HFFc6 (cell line): ENCODE results near the gene SH3RF3. TPM values are rescaled to one million over a fixed set of nuclear protein-coding genes. Genes with fewer than 3 reads are reported as not detected.
A peak's percentile ranks its signal among the peaks of the same experiment; 100 is the strongest.

Experiments
- DNase-seq: peaks from one replicate; pipeline ENCODE4 v3.0.0-alpha.2; 2018
- H3K27ac Mint-ChIP-seq: 2 replicates; pipeline ENCODE4 v1.8.0; 2020; ENCODE audit warnings: mild to moderate bottlenecking, mixed read lengths
- H3K27me3 Mint-ChIP-seq: 2 replicates; pipeline ENCODE4 v1.8.0; 2021; ENCODE audit warnings: mild to moderate bottlenecking, moderate library complexity, mixed read lengths; ENCODE audit not compliant: insufficient read depth
- H3K36me3 Mint-ChIP-seq: 2 replicates; pipeline ENCODE4 v1.8.0; 2021; ENCODE audit warnings: low read depth, mixed read lengths
- H3K4me1 Mint-ChIP-seq: 2 replicates; pipeline ENCODE4 v1.8.0; 2020; ENCODE audit warnings: low read depth, mixed read lengths
- H3K4me3 Mint-ChIP-seq: 2 replicates; pipeline ENCODE4 v1.8.0; 2020; ENCODE audit warnings: mild to moderate bottlenecking, moderate library complexity, mixed read lengths
- H3K9me3 Mint-ChIP-seq: 2 replicates; pipeline ENCODE4 v1.8.0; 2020; ENCODE audit warnings: mild to moderate bottlenecking, mixed read lengths
- CTCF ChIP-seq: fragments of 200-600 bp; sonication (generic); IDR thresholded peaks from 2 replicates; pipeline ENCODE4 v1.5.0; 2021; ENCODE audit warnings: antibody characterized with exemption, mild to moderate bottlenecking
- total RNA-seq, 6 experiments: library from RNA; stranded (reverse); fragmentation: NEBNext Ultra II Directional; extraction: Animal tissue kit (Norgen Biotek cat#: 25700); gene quantifications; 2 replicates in 1 of 6; 3 replicates in 5 of 6; pipeline ENCODE4 v1.2.3, GENCODE V29; 2021

SH3RF3 gene
- total RNA-seq, 6 experiments from 2014 or later: 2.4 to 4.4 (median 3.7) TPM

GRCh38 chr2:109508556-109508955 lies 379.6 kb downstream of the SH3RF3 start:
- H3K4me1 Mint-ChIP-seq: peaks cover 6% of the 10 kb centered on the region; the same call in 1 of the 2 replicates
- no peak overlapping the region for H3K27ac Mint-ChIP-seq
- H3K36me3 Mint-ChIP-seq: no peaks in the 10 kb centered on the region
- no peak for DNase-seq
- H3K27me3 Mint-ChIP-seq: peaks cover 4% of the 10 kb centered on the region; the same call in 1 of the 2 replicates
- H3K9me3 Mint-ChIP-seq: peaks cover 6% of the 10 kb centered on the region; the same call in 1 of the 2 replicates
- TF ChIP-seq CTCF: no peak
- no peak overlapping the region for H3K4me3 Mint-ChIP-seq

DNA sequence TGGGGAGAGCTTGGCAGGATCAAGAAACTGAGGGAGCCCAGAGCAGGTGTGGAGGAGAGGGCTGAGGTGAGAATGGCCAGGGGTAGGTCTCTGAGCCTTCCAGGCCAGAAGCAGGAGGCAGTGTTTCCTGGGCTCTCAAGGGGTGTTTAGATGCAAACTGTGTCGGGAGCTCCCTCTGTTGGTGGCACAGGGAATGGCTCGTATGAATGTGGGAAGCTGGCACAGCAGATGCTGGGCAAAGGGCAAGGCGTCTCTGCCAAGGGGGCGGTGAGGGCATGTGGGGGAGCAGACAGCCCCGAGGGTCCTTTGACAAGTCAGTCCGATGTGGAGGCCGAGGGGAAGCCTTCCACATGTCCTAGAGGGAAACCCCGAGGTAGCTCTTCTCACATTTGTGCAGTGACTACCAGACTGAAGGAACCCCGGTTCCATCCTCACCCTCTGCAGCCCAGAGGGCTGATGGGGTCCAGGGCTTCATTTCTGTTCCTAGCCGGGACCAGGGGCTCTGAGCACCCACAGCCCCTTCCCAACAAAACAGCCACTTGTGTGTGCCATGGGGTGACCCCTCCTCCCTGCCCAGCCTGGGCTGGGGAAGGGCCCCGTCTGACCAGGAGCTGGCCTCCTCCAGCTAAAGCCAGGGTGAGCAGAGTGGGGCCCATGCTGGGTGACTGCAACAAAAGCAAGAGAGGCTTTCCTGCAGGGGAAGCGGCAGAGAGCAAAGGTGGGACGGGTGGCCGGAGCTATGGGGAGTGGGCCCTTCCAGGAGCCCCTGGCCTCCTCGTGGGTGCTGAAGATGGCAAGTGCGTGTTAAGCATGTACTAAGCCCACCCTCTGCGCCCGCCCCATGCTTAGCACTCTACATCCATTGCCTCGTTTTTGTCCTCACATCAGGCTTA lies 381.4 kb downstream of the SH3RF3 start:
- Mint-ChIP-seq H3K27ac (no peak overlapping the region), H3K27me3 (peaks cover 6% of the 10 kb centered on the region; the same call in 1 of the 2 replicates), H3K4me3 (no peak overlapping the region), H3K9me3 (peaks cover 6% of the 10 kb centered on the region; the same call in 1 of the 2 replicates), H3K4me1 (peaks cover 15% of the 10 kb centered on the region), H3K36me3 (no peaks in the 10 kb centered on the region)
- TF ChIP-seq CTCF: peak; percentile 96
- DNase-seq: peak; percentile 63

DNA sequence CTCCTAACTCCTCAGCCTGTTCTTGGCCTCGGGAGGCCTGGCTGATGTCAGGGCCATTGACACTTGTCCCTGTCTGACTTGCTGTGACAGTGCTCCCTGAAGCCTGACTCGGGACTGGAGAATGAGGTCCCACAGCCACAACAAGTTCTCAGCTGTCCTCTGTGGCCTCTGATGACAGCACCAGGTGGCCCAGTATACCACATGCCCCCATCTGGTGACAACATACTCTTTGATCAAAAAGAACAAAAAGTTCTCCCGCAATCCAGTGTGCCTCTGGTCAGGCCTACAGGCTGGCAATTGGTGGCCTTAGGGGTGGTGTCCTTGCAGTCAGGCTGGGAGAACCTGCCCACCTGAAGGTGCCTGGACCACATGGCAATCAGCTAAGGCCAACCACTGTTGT lies 382.2 kb downstream of the SH3RF3 start:
- H3K9me3 Mint-ChIP-seq: peaks cover 6% of the 10 kb centered on the region; the same call in 1 of the 2 replicates
- no peaks in the 10 kb centered on the region for H3K36me3 Mint-ChIP-seq
- no peak overlapping the region for H3K27ac Mint-ChIP-seq
- no peak for DNase-seq
- no peak overlapping the region for H3K4me3 Mint-ChIP-seq
- peaks cover 15% of the 10 kb centered on the region for H3K4me1 Mint-ChIP-seq
- TF ChIP-seq CTCF: no peak
- H3K27me3 Mint-ChIP-seq: peaks cover 6% of the 10 kb centered on the region; the same call in 1 of the 2 replicates

DNA sequence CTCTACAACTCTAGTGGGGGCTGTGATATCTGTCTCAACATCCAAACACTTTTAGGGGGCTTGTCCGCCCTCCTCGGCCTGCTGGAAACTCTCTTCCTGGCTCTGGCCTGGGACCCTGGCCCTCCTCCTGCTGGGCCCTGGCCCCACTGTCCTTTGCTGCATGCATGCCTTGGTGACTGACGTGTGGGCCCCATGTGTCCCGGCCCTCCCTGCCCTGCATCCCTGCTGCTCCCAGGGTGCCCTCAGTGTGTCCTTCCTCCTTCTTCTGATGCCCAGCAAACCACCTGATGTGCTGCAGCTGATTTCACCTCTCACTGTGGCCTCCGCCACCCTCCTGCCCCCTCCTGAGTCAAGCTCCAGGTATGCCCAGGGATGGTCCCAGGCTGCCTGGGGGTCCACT lies 383.1 kb downstream of the SH3RF3 start:
- TF ChIP-seq CTCF: no peak
- H3K4me1 Mint-ChIP-seq: peaks cover 15% of the 10 kb centered on the region
- peaks cover 5% of the 10 kb centered on the region; the same call in 1 of the 2 replicates for H3K27me3 Mint-ChIP-seq
- peaks cover 6% of the 10 kb centered on the region; the same call in 1 of the 2 replicates for H3K9me3 Mint-ChIP-seq
- H3K4me3 Mint-ChIP-seq: no peak overlapping the region
- DNase-seq: no peak
- no peaks in the 10 kb centered on the region for H3K36me3 Mint-ChIP-seq
- H3K27ac Mint-ChIP-seq: no peak overlapping the region; the same call in 1 of the 2 replicates

GRCh38 chr2:109513230-109513629 lies 384.2 kb downstream of the SH3RF3 start:
- peaks cover 6% of the 10 kb centered on the region; the same call in 1 of the 2 replicates for H3K9me3 Mint-ChIP-seq
- no peak for DNase-seq
- no peak for TF ChIP-seq CTCF
- no peaks in the 10 kb centered on the region for H3K36me3 Mint-ChIP-seq
- no peak overlapping the region for H3K4me3 Mint-ChIP-seq
- H3K27ac Mint-ChIP-seq: no peak overlapping the region
- peaks cover 15% of the 10 kb centered on the region for H3K4me1 Mint-ChIP-seq
- peaks cover 2% of the 10 kb centered on the region; the same call in 1 of the 2 replicates for H3K27me3 Mint-ChIP-seq
